ENCODE data around the gene UNC93B1. TPM values are rescaled to one million over a fixed set of nuclear protein-coding genes. Genes with fewer than 3 reads are reported as not detected.

UNC93B1 gene
- polyA plus RNA-seq, 2 of the 4 experiments (the other 2 are of a cell fraction), result 49.4 to 51.2 TPM

- Histone ChIP-seq H3K4me1 (0 out of 3 replicates have a peak, but pooled peaks cover 3% of the 10 kb centered on the region), H3K4me2 (no peak overlapping the region), H3K9me3 (no peaks in the 10 kb centered on the region), H3K27ac (no peak overlapping the region), H3K4me3 (no peak overlapping the region)
- ChIA-PET POLR2A (interaction anchor here (0.8 to 0.9 kb wide), 2 partner anchors 24 to 97 kb away, joined by 3 read pairs; no protein-coding TSS in a partner anchor), CTCF (interaction anchor here (0.8 to 1.6 kb wide), 4 partner anchors 11 to 157 kb away, joined by 3 to 4 read pairs (median 4); no protein-coding TSS in a partner anchor)
- TF ChIP-seq EHF (CRISPR knock-in tag; IDR thresholded peaks at IDR 0.05) (no peak), RCOR1 (IDR thresholded peaks at IDR 0.05; ENCODE audit: low read depth, low read length) (no peak), MAZ (IDR thresholded peaks at IDR 0.05; ENCODE audit: borderline replicate concordance, low read depth, low read length) (no peak), JUN (IDR thresholded peaks at IDR 0.05) (no peak), BCL3 (IDR thresholded peaks at IDR 0.05) (no peak), CHD2 (IDR thresholded peaks at IDR 0.05; ENCODE audit: low read length, partially characterized antibody) (no peak)
- FAIRE-seq, result no peak
- no peak for DNase-seq (ENCODE audit: low read depth in 1 of 2, low spot score in 1 of 2)
- WGBS (ENCODE audit: missing lambda C conversion rate), result 89% methylated on average over 15 of the region's 15 CpGs
- peak in 1 of 2 experiments; percentile 9; a peak in 1 of 6 replicates for ATAC-seq
Observed at GRCh38 chr11:68052137-68052873, 48.4 kb upstream of the UNC93B1 start.

- 94% methylated on average over 11 of the region's 14 CpGs for WGBS (ENCODE audit: missing lambda C conversion rate)
- Histone ChIP-seq H3K27ac (no peak overlapping the region), H3K4me3 (no peak overlapping the region), H3K9me3 (no peaks in the 10 kb centered on the region), H3K4me1 (0 out of 3 replicates have a peak, but pooled peaks cover 3% of the 10 kb centered on the region), H3K4me2 (no peak overlapping the region)
- FAIRE-seq, result no peak
- ChIA-PET POLR2A (interaction anchor here (0.9 kb wide), 1 partner anchor 98 kb away, joined by 3 read pairs; no protein-coding TSS in a partner anchor), CTCF (interaction anchor here (0.8 kb wide), 2 partner anchors 14 to 55 kb away, joined by 3 to 4 read pairs; no protein-coding TSS in a partner anchor)
- TF ChIP-seq RAD21 (conservative IDR thresholded peaks at IDR 0.05 in 1 of 2, IDR thresholded peaks at IDR 0.05 in 1 of 2) (no peak), PHF8 (IDR thresholded peaks at IDR 0.05; ENCODE audit: borderline replicate concordance, low read depth) (no peak)
- ATAC-seq, result peak; percentile 2 to 5; a peak in 2 of 6 replicates
- DNase-seq (ENCODE audit: low read depth in 1 of 2, low spot score in 1 of 2), result peak in 1 of 2 experiments; percentile 3
Observed at GRCh38 chr11:68051191-68052136, 47.6 kb upstream of the UNC93B1 start.

DNA sequence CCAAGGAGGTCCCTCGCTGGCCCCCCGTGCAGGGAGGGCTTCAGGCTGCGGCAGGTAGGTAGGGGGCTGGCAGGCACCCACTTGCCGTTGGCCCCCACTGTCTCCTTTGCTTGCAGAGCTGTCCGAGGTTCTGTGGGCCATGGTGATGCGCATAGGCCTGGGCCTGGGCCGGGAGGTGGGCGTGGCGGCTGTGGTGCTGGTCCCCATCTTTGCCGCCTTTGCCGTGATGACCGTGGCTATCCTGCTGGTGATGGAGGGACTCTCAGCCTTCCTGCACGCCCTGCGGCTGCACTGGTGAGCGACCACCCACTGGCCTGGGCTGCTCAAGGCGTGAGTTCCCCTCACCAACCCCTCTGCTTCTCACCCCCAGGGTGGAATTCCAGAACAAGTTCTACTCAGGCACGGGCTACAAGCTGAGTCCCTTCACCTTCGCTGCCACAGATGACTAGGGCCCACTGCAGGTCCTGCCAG lies 46.5 kb upstream of the UNC93B1 start:
- WGBS (ENCODE audit: missing lambda C conversion rate), result 92% methylated on average over 18 of the region's 18 CpGs
- ChIA-PET POLR2A (no interaction called here), CTCF (interaction anchor here (0.8 kb wide), 1 partner anchor 56 kb away, joined by 4 read pairs; no protein-coding TSS in a partner anchor)
- ATAC-seq (no peak), FAIRE-seq (no peak), DNase-seq (ENCODE audit: low read depth in 1 of 2, low spot score in 1 of 2) (no peak)
- Histone ChIP-seq H3K9me3 (no peaks in the 10 kb centered on the region), H3K4me1 (0 out of 3 replicates have a peak, but pooled peaks cover 3% of the 10 kb centered on the region), H3K4me2 (no peak overlapping the region), H3K4me3 (no peak overlapping the region), H3K27ac (no peak overlapping the region)
- TF ChIP-seq CBX2 (IDR thresholded peaks at IDR 0.05; ENCODE audit: borderline replicate concordance, low read depth) (no peak), BCL3 (IDR thresholded peaks at IDR 0.05) (no peak), FOSB (CRISPR knock-in tag; IDR thresholded peaks at IDR 0.05) (no peak), ESRRA (IDR thresholded peaks at IDR 0.05; ENCODE audit: borderline replicate concordance, low read length) (no peak), NR3C1 (IDR thresholded peaks at IDR 0.05) (no peak), HEYL (CRISPR knock-in tag; IDR thresholded peaks at IDR 0.05) (no peak), POLR2A (IDR thresholded peaks at IDR 0.05; ENCODE audit: low read length) (no peak), MAZ (IDR thresholded peaks at IDR 0.05; ENCODE audit: borderline replicate concordance, low read depth, low read length) (no peak), RFX5 (IDR thresholded peaks at IDR 0.05) (no peak), JUNB (IDR thresholded peaks at IDR 0.05) (no peak), HES2 (IDR thresholded peaks at IDR 0.05) (no peak), CEBPB (IDR thresholded peaks at IDR 0.05) (no peak), EP300 (IDR thresholded peaks at IDR 0.05) (no peak)
- TF ChIP-seq, protein P1, sequence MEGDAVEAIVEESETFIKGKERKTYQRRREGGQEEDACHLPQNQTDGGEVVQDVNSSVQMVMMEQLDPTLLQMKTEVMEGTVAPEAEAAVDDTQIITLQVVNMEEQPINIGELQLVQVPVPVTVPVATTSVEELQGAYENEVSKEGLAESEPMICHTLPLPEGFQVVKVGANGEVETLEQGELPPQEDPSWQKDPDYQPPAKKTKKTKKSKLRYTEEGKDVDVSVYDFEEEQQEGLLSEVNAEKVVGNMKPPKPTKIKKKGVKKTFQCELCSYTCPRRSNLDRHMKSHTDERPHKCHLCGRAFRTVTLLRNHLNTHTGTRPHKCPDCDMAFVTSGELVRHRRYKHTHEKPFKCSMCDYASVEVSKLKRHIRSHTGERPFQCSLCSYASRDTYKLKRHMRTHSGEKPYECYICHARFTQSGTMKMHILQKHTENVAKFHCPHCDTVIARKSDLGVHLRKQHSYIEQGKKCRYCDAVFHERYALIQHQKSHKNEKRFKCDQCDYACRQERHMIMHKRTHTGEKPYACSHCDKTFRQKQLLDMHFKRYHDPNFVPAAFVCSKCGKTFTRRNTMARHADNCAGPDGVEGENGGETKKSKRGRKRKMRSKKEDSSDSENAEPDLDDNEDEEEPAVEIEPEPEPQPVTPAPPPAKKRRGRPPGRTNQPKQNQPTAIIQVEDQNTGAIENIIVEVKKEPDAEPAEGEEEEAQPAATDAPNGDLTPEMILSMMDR (IDR thresholded peaks at IDR 0.05), result no peak
- TF ChIP-seq, protein P2, sequence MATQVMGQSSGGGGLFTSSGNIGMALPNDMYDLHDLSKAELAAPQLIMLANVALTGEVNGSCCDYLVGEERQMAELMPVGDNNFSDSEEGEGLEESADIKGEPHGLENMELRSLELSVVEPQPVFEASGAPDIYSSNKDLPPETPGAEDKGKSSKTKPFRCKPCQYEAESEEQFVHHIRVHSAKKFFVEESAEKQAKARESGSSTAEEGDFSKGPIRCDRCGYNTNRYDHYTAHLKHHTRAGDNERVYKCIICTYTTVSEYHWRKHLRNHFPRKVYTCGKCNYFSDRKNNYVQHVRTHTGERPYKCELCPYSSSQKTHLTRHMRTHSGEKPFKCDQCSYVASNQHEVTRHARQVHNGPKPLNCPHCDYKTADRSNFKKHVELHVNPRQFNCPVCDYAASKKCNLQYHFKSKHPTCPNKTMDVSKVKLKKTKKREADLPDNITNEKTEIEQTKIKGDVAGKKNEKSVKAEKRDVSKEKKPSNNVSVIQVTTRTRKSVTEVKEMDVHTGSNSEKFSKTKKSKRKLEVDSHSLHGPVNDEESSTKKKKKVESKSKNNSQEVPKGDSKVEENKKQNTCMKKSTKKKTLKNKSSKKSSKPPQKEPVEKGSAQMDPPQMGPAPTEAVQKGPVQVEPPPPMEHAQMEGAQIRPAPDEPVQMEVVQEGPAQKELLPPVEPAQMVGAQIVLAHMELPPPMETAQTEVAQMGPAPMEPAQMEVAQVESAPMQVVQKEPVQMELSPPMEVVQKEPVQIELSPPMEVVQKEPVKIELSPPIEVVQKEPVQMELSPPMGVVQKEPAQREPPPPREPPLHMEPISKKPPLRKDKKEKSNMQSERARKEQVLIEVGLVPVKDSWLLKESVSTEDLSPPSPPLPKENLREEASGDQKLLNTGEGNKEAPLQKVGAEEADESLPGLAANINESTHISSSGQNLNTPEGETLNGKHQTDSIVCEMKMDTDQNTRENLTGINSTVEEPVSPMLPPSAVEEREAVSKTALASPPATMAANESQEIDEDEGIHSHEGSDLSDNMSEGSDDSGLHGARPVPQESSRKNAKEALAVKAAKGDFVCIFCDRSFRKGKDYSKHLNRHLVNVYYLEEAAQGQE (IDR thresholded peaks at IDR 0.05), result no peak

Data from A549 (cell line).